ENCODE results near the gene MEIOB. TPM values are rescaled to one million over a fixed set of nuclear protein-coding genes. Genes with fewer than 3 reads are reported as not detected.

The MEIOB gene
- polyA plus RNA-seq, 3 donors = not detected

DNA sequence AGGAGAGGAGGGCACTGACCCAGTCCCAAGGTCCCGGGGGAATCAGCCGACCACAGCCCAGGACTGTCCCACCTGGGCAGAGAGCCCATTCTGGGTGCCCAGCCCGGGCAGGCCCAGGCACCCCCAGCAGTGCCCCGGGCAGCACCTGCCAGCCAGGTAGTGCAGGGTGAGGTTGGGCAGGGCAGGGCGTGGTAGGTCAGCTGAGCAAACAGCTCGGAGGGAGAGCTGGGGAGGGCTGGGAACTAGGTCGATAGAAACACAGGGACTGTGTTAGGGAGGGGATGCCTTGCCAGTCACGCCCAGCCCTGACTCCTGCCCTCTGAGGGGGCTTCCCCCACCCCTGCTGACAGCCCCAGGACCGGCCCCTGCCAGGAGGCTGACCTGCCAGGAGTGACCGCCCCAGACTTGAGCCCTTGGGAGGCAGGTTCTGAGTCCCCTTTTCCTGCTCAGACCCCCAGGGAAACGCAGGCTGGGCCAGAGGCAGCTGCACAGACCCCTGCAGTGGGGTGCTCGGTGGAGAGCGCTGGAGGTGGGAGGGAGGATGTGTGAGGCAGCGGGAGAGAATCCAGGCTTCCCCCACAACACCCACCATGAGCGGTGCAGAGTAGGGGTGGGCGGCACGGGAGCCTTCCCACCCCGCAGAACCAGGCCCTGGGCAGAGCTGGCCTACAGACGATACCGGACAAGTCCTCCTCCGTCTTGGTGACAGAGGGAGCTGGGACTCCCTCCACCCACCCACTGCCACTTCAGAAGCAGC is 41.5 kb upstream of the MEIOB start:
- H3K27me3 ChIP-seq (ENCODE audit: control insufficient read depth in 2 of 2, insufficient read depth in 2 of 2, low read length in 2 of 2) = peaks cover 10 to 36% of the 10 kb centered on the region in 2 donors
- no peak overlapping the region for H3K27ac Mint-ChIP-seq

GRCh38 chr16:1912215-1912543 is 40.2 kb upstream of the MEIOB start:
- H2AFZ ChIP-seq (ENCODE audit: insufficient read depth, low read depth, low read length, poor library complexity, severe bottlenecking) = no peak overlapping the region
- H3K27ac Mint-ChIP-seq = no peak overlapping the region
- no peaks in the 10 kb centered on the region for H3K4me1 Mint-ChIP-seq
- no peaks in the 10 kb centered on the region for H3K79me2 ChIP-seq (ENCODE audit: insufficient read depth, low read length)
- WGBS (ENCODE audit: insufficient coverage) = 84% methylated on average over 17 of the region's 17 CpGs
- DNase-seq = no peak
- H3K27me3 ChIP-seq (ENCODE audit: control insufficient read depth in 2 of 2, insufficient read depth in 2 of 2, low read length in 2 of 2) = peaks cover 4 to 31% of the 10 kb centered on the region in 2 donors
- no peaks in the 10 kb centered on the region for H3K4me1 ChIP-seq (ENCODE audit: control insufficient read depth in 1 of 2, insufficient read depth in 2 of 2, low read length in 2 of 2)
- H3K27me3 Mint-ChIP-seq (ENCODE audit: low read depth in 3 of 3) = peaks cover 34 to 59% (median 49%) of the 10 kb centered on the region in 3 donors
- H4K20me1 ChIP-seq (ENCODE audit: insufficient read depth, low read length) = no peaks in the 10 kb centered on the region
- no peak overlapping the region for H3K4me2 ChIP-seq (replicated peaks; ENCODE audit: extremely low read depth, low read length, poor library complexity, severe bottlenecking)
- H3K36me3 ChIP-seq (replicated peaks in 1 of 2; ENCODE audit: control insufficient read depth in 1 of 2, insufficient read depth in 2 of 2, low read length in 2 of 2) = no peaks in the 10 kb centered on the region
- no peaks in the 10 kb centered on the region for H3K36me3 Mint-ChIP-seq
- H3K9me3 Mint-ChIP-seq = peaks cover 0 to 5% (median 0%) of the 10 kb centered on the region in 7 donors
- H3K4me3 Mint-ChIP-seq = no peak overlapping the region
- TF ChIP-seq, protein P1, sequence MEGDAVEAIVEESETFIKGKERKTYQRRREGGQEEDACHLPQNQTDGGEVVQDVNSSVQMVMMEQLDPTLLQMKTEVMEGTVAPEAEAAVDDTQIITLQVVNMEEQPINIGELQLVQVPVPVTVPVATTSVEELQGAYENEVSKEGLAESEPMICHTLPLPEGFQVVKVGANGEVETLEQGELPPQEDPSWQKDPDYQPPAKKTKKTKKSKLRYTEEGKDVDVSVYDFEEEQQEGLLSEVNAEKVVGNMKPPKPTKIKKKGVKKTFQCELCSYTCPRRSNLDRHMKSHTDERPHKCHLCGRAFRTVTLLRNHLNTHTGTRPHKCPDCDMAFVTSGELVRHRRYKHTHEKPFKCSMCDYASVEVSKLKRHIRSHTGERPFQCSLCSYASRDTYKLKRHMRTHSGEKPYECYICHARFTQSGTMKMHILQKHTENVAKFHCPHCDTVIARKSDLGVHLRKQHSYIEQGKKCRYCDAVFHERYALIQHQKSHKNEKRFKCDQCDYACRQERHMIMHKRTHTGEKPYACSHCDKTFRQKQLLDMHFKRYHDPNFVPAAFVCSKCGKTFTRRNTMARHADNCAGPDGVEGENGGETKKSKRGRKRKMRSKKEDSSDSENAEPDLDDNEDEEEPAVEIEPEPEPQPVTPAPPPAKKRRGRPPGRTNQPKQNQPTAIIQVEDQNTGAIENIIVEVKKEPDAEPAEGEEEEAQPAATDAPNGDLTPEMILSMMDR (IDR thresholded peaks at IDR 0.05) = no peak
- H3K4me3 ChIP-seq (replicated peaks in 1 of 3; ENCODE audit: low read depth in 2 of 3, low read length in 3 of 3) = no peak overlapping the region
- intact Hi-C loops (cut with micrococcal nuclease) = no loop called here
- H3K27ac ChIP-seq (ENCODE audit: low read depth in 1 of 2, low read length in 2 of 2) = no peak overlapping the region
- no peaks in the 10 kb centered on the region for H3K9me3 ChIP-seq (replicated peaks in 1 of 2; ENCODE audit: control insufficient read depth in 1 of 2, insufficient read depth in 1 of 2, low read length in 2 of 2)
- H3K9ac ChIP-seq (ENCODE audit: insufficient read depth, low read length, poor library complexity, severe bottlenecking) = no peak overlapping the region

More for the DNA sequence above, 41.5 kb upstream of the MEIOB start:
- Mint-ChIP-seq H3K36me3 (no peaks in the 10 kb centered on the region), H3K4me3 (no peak overlapping the region), H3K4me1 (no peaks in the 10 kb centered on the region), H3K27me3 (ENCODE audit: low read depth in 3 of 3) (peaks cover 37 to 57% (median 52%) of the 10 kb centered on the region in 3 donors), H3K9me3 (peaks cover 0 to 5% (median 0%) of the 10 kb centered on the region in 7 donors)
- Histone ChIP-seq H3K4me1 (ENCODE audit: control insufficient read depth in 1 of 2, insufficient read depth in 2 of 2, low read length in 2 of 2) (no peaks in the 10 kb centered on the region), H4K20me1 (ENCODE audit: insufficient read depth, low read length) (no peaks in the 10 kb centered on the region), H3K9ac (ENCODE audit: insufficient read depth, low read length, poor library complexity, severe bottlenecking) (no peak overlapping the region), H3K4me3 (replicated peaks in 1 of 3; ENCODE audit: low read depth in 2 of 3, low read length in 3 of 3) (no peak overlapping the region), H3K36me3 (replicated peaks in 1 of 2; ENCODE audit: control insufficient read depth in 1 of 2, insufficient read depth in 2 of 2, low read length in 2 of 2) (no peaks in the 10 kb centered on the region), H3K79me2 (ENCODE audit: insufficient read depth, low read length) (no peaks in the 10 kb centered on the region), H2AFZ (ENCODE audit: insufficient read depth, low read depth, low read length, poor library complexity, severe bottlenecking) (no peak overlapping the region), H3K9me3 (replicated peaks in 1 of 2; ENCODE audit: control insufficient read depth in 1 of 2, insufficient read depth in 1 of 2, low read length in 2 of 2) (no peaks in the 10 kb centered on the region), H3K27ac (ENCODE audit: low read depth in 1 of 2, low read length in 2 of 2) (no peak overlapping the region), H3K4me2 (replicated peaks; ENCODE audit: extremely low read depth, low read length, poor library complexity, severe bottlenecking) (no peak overlapping the region)
- WGBS (ENCODE audit: insufficient coverage) = 78% methylated on average over 8 of the region's 21 CpGs
- intact Hi-C loops (cut with micrococcal nuclease) = no loop called here
- DNase-seq = no peak
- TF ChIP-seq, protein P1 (IDR thresholded peaks at IDR 0.05) = no peak

Measured in CD14-positive monocyte (primary cell).